Measurements from ENCODE around the gene VIPR1.

VIPR1 gene

GRCh38 chr3:42514876-42515275 is 12.4 kb downstream of the VIPR1 start:
- in situ Hi-C loops (cut with MboI; ENCODE audit: low pct_unique_long_range_greater_than_20kb, low sequenced_read_pairs, unreplicated experiment), result no loop called here
- TF ChIP-seq, protein P1, sequence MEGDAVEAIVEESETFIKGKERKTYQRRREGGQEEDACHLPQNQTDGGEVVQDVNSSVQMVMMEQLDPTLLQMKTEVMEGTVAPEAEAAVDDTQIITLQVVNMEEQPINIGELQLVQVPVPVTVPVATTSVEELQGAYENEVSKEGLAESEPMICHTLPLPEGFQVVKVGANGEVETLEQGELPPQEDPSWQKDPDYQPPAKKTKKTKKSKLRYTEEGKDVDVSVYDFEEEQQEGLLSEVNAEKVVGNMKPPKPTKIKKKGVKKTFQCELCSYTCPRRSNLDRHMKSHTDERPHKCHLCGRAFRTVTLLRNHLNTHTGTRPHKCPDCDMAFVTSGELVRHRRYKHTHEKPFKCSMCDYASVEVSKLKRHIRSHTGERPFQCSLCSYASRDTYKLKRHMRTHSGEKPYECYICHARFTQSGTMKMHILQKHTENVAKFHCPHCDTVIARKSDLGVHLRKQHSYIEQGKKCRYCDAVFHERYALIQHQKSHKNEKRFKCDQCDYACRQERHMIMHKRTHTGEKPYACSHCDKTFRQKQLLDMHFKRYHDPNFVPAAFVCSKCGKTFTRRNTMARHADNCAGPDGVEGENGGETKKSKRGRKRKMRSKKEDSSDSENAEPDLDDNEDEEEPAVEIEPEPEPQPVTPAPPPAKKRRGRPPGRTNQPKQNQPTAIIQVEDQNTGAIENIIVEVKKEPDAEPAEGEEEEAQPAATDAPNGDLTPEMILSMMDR (IDR thresholded peaks at IDR 0.05; ENCODE audit: extremely low read depth, insufficient read depth, missing control alignments), result no peak
- DNase-seq (ENCODE audit: low spot score), result no peak

- in situ Hi-C loops (cut with MboI; ENCODE audit: low pct_unique_long_range_greater_than_20kb, low sequenced_read_pairs, unreplicated experiment), result no loop called here
- TF ChIP-seq, protein P1 (IDR thresholded peaks at IDR 0.05; ENCODE audit: extremely low read depth, insufficient read depth, missing control alignments), result no peak
- DNase-seq (ENCODE audit: low spot score), result no peak
Observed at GRCh38 chr3:42515391-42515916, 13.0 kb downstream of the VIPR1 start.

DNA sequence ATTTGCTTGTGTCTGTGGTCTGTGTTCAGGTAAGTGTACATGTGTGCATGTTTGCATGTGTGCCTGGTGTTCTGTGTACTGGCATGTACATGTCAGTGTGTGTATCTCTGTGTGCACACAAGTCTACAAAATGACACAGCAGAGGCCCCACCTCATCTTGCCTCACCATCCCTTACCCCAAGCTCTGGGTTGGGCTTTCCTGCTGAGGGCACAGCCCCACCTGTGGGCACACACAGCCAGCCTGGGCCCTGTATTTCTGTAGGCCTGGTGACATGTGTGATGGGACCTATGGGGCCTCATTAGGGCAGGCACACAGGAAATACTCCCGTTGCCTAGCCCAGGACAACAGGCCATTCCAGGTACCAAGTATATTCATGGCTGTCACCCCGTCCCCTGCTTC is 13.5 kb downstream of the VIPR1 start:
- in situ Hi-C loops (cut with MboI; ENCODE audit: low pct_unique_long_range_greater_than_20kb, low sequenced_read_pairs, unreplicated experiment), result no loop called here
- DNase-seq (ENCODE audit: low spot score), result no peak
- TF ChIP-seq, protein P1 (IDR thresholded peaks at IDR 0.05; ENCODE audit: extremely low read depth, insufficient read depth, missing control alignments), result no peak

DNA sequence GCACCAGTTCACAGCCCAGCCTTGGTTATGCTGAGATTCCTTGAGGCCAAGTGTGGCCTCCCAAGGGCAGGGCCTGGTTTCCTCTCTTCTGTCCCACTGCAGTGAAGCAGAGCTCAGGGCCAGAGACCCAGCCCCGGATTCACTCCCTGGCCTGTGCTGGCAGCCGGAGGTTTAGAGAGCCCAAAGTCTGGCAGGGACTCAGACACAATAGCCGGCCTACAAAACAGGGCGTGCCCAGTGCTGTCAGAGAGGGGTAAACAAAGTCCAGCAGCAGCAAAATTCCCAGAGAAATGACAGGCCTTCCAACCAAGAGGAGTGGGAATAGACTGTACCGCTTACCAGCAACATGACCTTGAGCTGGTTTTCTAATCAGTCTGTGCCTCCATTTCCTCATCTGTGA is 14.0 kb downstream of the VIPR1 start:
- no peak for DNase-seq (ENCODE audit: low spot score)
- TF ChIP-seq, protein P1 (IDR thresholded peaks at IDR 0.05; ENCODE audit: extremely low read depth, insufficient read depth, missing control alignments), result no peak
- in situ Hi-C loops (cut with MboI; ENCODE audit: low pct_unique_long_range_greater_than_20kb, low sequenced_read_pairs, unreplicated experiment), result no loop called here

- in situ Hi-C loops (cut with MboI; ENCODE audit: low pct_unique_long_range_greater_than_20kb, low sequenced_read_pairs, unreplicated experiment), result no loop called here
- no peak for DNase-seq (ENCODE audit: low spot score)
- TF ChIP-seq, protein P1 (IDR thresholded peaks at IDR 0.05; ENCODE audit: extremely low read depth, insufficient read depth, missing control alignments), result no peak
Observed at GRCh38 chr3:42517117-42517516, 14.7 kb downstream of the VIPR1 start.

DNA sequence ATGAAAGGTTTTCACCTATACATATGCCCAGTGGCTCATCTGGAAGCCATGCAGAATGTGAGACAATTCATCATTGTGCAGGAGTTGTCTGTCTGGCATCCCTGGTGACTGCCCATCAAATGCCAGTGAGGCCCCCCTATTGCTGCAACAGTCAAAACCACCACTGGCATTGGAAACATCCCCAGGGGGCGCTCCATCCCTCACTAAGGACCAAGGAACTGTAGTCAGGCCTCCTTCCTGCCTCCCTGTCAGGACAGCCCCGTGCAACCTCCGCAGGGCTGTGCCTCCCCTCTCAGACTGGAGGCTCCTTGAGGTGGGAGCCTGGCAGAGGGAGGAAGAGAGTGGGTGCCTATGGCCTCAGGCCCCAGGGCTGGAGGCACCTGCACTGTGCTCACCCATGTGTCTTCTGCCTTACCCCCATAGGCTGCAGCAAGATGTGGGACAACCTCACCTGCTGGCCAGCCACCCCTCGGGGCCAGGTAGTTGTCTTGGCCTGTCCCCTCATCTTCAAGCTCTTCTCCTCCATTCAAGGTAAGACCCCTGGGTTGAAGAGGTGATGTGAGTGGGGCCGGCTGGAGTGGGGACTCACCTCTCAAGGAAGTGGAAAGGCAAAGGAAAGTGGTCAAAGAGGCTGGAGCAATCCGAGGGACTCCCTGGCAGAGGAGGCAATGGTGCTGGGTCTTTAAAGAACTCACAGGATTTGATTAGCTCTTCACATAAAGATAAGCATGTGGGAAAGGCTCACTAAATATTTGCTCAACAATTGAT is 16.5 kb downstream of the VIPR1 start:
- DNase-seq (ENCODE audit: low spot score), result no peak
- in situ Hi-C loops (cut with MboI; ENCODE audit: low pct_unique_long_range_greater_than_20kb, low sequenced_read_pairs, unreplicated experiment), result no loop called here
- TF ChIP-seq, protein P1 (IDR thresholded peaks at IDR 0.05; ENCODE audit: extremely low read depth, insufficient read depth, missing control alignments), result no peak
